Neural progenitor cell (in vitro differentiated cells): ENCODE results near the gene LMF1. TPM values are rescaled to one million over a fixed set of nuclear protein-coding genes. Genes with fewer than 3 reads are reported as not detected.

Experiments used
- DNase-seq: peaks from one replicate; pipeline ENCODE4 v3.0.0-alpha.2; 2016; ENCODE audit warnings: low spot score
- H2AFZ ChIP-seq: fragments of 200-600 bp; sonication (generic); replicated peaks from 2 replicates; pipeline ENCODE4 v1.6.1; 2016; ENCODE audit warnings: antibody characterized with exemption
- H3F3A ChIP-seq: fragments of 200-600 bp; sonication (generic); 2 replicates; pipeline ENCODE4 v1.6.1; 2016; ENCODE audit warnings: antibody characterized with exemption, low read depth
- H3K27ac ChIP-seq: fragments of 200-600 bp; sonication (generic); 2 replicates; pipeline ENCODE4 v1.5.1; 2016; ENCODE audit warnings: mild to moderate bottlenecking
- H3K27me3 ChIP-seq: fragments of 200-600 bp; sonication (generic); 2 replicates; pipeline ENCODE4 v1.6.1; 2016; ENCODE audit warnings: mild to moderate bottlenecking, moderate library complexity
- H3K36me3 ChIP-seq: fragments of 200-600 bp; sonication (generic); 2 replicates; pipeline ENCODE4 v1.5.1; 2016
- H3K4me1 ChIP-seq: fragments of 200-600 bp; sonication (generic); 2 replicates; pipeline ENCODE4 v1.6.1; 2016; ENCODE audit warnings: mixed run types
- H3K4me2 ChIP-seq: fragments of 200-600 bp; sonication (generic); 2 replicates; pipeline ENCODE4 v1.6.1; 2016
- H3K4me3 ChIP-seq: fragments of 200-600 bp; sonication (generic); 2 replicates; pipeline ENCODE4 v1.5.1; 2016
- H3K79me2 ChIP-seq: fragments of 200-600 bp; sonication (generic); 2 replicates; pipeline ENCODE4 v1.6.1; 2016; ENCODE audit warnings: low read depth
- H3K9ac ChIP-seq: fragments of 200-600 bp; sonication (generic); 2 replicates; pipeline ENCODE4 v1.6.1; 2016
- H3K9me3 ChIP-seq: fragments of 200-600 bp; sonication (generic); 2 replicates; pipeline ENCODE4 v1.5.1; 2016; ENCODE audit warnings: low read depth
- H4K20me1 ChIP-seq: fragments of 200-600 bp; sonication (generic); 2 replicates; pipeline ENCODE4 v1.6.1; 2016; ENCODE audit warnings: low read depth
- H3K27ac Mint-ChIP-seq: 3 replicates; pipeline ENCODE4 v1.8.0; 2021; ENCODE audit warnings: mixed read lengths
- H3K27me3 Mint-ChIP-seq: 2 replicates; pipeline ENCODE4 v1.8.0; 2022; ENCODE audit warnings: low read depth, mild to moderate bottlenecking, inconsistent platforms, moderate library complexity, mixed read lengths; ENCODE audit not compliant: insufficient read depth
- H3K36me3 Mint-ChIP-seq: 3 replicates; pipeline ENCODE4 v1.8.0; 2021; ENCODE audit warnings: mixed read lengths
- H3K4me1 Mint-ChIP-seq: 3 replicates; pipeline ENCODE4 v1.8.0; 2021; ENCODE audit warnings: mixed read lengths
- H3K4me3 Mint-ChIP-seq: 3 replicates; pipeline ENCODE4 v1.8.0; 2021; ENCODE audit warnings: mild to moderate bottlenecking, moderate library complexity, mixed read lengths
- H3K9me3 Mint-ChIP-seq: 3 replicates; pipeline ENCODE4 v1.8.0; 2020; ENCODE audit warnings: mixed read lengths
- CTCF ChIP-seq: fragments of 200-600 bp; sonication (generic); IDR thresholded peaks from 2 replicates; pipeline ENCODE4 v1.5.1; 2017; ENCODE audit warnings: antibody characterized with exemption, mild to moderate bottlenecking
- EZH2 ChIP-seq: fragments of 200-600 bp; sonication (generic); IDR thresholded peaks from 2 replicates; pipeline ENCODE4 v1.6.1; 2017; ENCODE audit warnings: antibody characterized with exemption, mild to moderate bottlenecking, moderate library complexity
- EZH2phosphoT487 ChIP-seq: fragments of 200-600 bp; sonication (generic); IDR thresholded peaks from 2 replicates; pipeline ENCODE4 v1.6.1; 2017; ENCODE audit warnings: antibody characterized with exemption
- total RNA-seq: library from RNA; depleted of rRNA; stranded (reverse); fragments of >200 nt; gene quantifications from 2 replicates; pipeline ENCODE4 v1.2.3, GENCODE V29; 2015; ENCODE audit warnings: low replicate concordance

Gene LMF1
- total RNA-seq, 1 donor from 2014 or later = 3.4 TPM

DNA sequence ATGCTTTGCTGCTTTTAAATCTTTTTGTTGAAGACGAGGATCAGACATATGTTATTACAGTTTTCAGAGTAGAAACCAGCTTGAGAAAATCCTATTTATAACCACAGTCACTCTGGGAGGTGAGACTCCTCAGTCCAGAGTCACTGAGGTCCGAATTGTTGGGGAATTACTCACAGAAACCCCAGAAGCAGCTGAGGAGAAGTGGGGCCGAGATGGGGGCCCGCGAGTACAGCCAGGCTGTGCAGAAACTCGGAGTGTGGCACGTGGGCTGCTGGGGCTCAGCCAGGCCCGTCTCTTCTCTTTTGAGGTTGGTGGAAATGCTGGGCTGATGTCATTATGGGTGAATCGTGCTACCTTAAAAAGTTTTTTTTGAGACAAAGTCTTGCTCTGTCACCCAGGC, 155.8 kb downstream of the LMF1 start:
- H3F3A ChIP-seq = peaks cover 11% of the 10 kb centered on the region
- TF ChIP-seq EZH2 (no peak), CTCF (no peak), EZH2phosphoT487 (no peak)
- no peak overlapping the region for H2AFZ ChIP-seq
- Mint-ChIP-seq H3K9me3 (no peaks in the 10 kb centered on the region), H3K4me3 (no peak overlapping the region), H3K27ac (peak overlapping the region; percentile 63), H3K27me3 (peaks cover 21% of the 10 kb centered on the region), H3K4me1 (peaks cover 2% of the 10 kb centered on the region), H3K36me3 (no peaks in the 10 kb centered on the region)
- H3K4me1 ChIP-seq = peaks cover 6% of the 10 kb centered on the region
- H3K36me3 ChIP-seq = no peaks in the 10 kb centered on the region
- H3K4me2 ChIP-seq = no peak overlapping the region
- no peaks in the 10 kb centered on the region for H3K9me3 ChIP-seq
- DNase-seq = no peak
- no peaks in the 10 kb centered on the region for H4K20me1 ChIP-seq
- H3K9ac ChIP-seq = no peak overlapping the region
- peaks cover 36% of the 10 kb centered on the region for H3K27me3 ChIP-seq
- H3K4me3 ChIP-seq = no peak overlapping the region
- no peaks in the 10 kb centered on the region for H3K79me2 ChIP-seq
- no peak overlapping the region for H3K27ac ChIP-seq

DNA sequence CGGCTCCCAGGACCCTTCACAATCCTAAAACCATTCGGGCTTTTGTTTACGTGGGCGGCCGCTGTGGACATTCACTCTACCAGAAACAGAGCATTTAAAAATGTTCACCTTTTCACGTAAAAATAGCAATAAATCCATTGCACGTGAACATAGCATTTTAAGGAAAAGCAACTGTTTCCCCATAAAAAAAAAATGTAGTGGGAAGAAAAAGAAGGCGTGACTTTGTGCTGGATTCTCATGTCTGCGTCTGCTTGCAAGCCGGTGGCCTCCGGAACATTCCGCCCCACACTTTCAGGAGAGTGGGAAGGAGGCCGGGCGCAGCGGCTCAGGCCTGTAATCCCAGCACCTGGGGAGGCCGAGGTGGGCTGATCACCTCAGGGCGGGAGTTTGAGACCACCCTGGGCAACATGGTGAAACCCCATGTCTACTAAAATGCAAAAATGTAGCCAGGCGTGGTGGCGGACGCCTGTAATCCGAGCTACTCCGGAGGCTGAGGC, 156.8 kb downstream of the LMF1 start:
- DNase-seq = no peak
- H3K27ac Mint-ChIP-seq = no peak overlapping the region
- Histone ChIP-seq H3K36me3 (no peaks in the 10 kb centered on the region), H3K4me2 (peak overlapping the region; percentile 80), H3K4me3 (peak overlapping the region; percentile 44), H3K27ac (no peak overlapping the region), H3K79me2 (peaks cover under 1% of the 10 kb centered on the region), H4K20me1 (no peaks in the 10 kb centered on the region), H3K4me1 (peaks cover 6% of the 10 kb centered on the region), H3K27me3 (peaks cover 32% of the 10 kb centered on the region), H3K9ac (no peak overlapping the region), H3F3A (peaks cover 11% of the 10 kb centered on the region), H2AFZ (no peak overlapping the region), H3K9me3 (no peaks in the 10 kb centered on the region)
- peaks cover 6% of the 10 kb centered on the region for H3K4me1 Mint-ChIP-seq
- peaks cover 4% of the 10 kb centered on the region for H3K36me3 Mint-ChIP-seq
- H3K9me3 Mint-ChIP-seq = peaks cover 5% of the 10 kb centered on the region
- H3K27me3 Mint-ChIP-seq = peaks cover 21% of the 10 kb centered on the region
- TF ChIP-seq CTCF (no peak), EZH2phosphoT487 (no peak), EZH2 (no peak)
- H3K4me3 Mint-ChIP-seq = no peak overlapping the region

GRCh38 chr16:813204-813915, 157.4 kb downstream of the LMF1 start:
- no peak for TF ChIP-seq EZH2phosphoT487
- peak; percentile 88 for TF ChIP-seq CTCF
- TF ChIP-seq EZH2 = peak; percentile 42
- peaks cover 31% of the 10 kb centered on the region for H3K27me3 ChIP-seq
- H3K9me3 Mint-ChIP-seq = peaks cover 5% of the 10 kb centered on the region
- peak overlapping the region; percentile 44 for H3K4me3 ChIP-seq
- H3K27ac Mint-ChIP-seq = no peak overlapping the region
- no peaks in the 10 kb centered on the region for H3K36me3 ChIP-seq
- H3K4me3 Mint-ChIP-seq = peak overlapping the region; percentile 58
- peaks cover 21% of the 10 kb centered on the region for H3K27me3 Mint-ChIP-seq
- H3K4me2 ChIP-seq = peak overlapping the region; percentile 80
- peak overlapping the region; percentile 1 for H2AFZ ChIP-seq
- H3K36me3 Mint-ChIP-seq = peaks cover 4% of the 10 kb centered on the region
- no peak overlapping the region for H3K9ac ChIP-seq
- no peaks in the 10 kb centered on the region for H4K20me1 ChIP-seq
- peak; percentile 86 for DNase-seq
- peaks cover 11% of the 10 kb centered on the region for H3F3A ChIP-seq
- H3K4me1 ChIP-seq = peaks cover 6% of the 10 kb centered on the region
- peaks cover 6% of the 10 kb centered on the region for H3K4me1 Mint-ChIP-seq
- H3K9me3 ChIP-seq = no peaks in the 10 kb centered on the region
- peaks cover 7% of the 10 kb centered on the region for H3K79me2 ChIP-seq
- H3K27ac ChIP-seq = no peak overlapping the region
